ENCODE measurements around the gene SRD5A1.

The SRD5A1 gene

GRCh38 chr5:6710070-6710469 lies 76.8 kb downstream of the SRD5A1 start:
- intact Hi-C loops (cut with DNase I): loop anchor here (5.0 kb wide), 1 partner anchor 1288 kb away; the partner anchor contains the start of gene ICE1
- DNase-seq: no peak

- intact Hi-C loops (cut with DNase I): loop anchor here (5.0 kb wide), 1 partner anchor 1288 kb away; the partner anchor contains the start of gene ICE1
These were observed 77.5 kb downstream of the SRD5A1 start for GRCh38 chr5:6710551-6711318.

DNA sequence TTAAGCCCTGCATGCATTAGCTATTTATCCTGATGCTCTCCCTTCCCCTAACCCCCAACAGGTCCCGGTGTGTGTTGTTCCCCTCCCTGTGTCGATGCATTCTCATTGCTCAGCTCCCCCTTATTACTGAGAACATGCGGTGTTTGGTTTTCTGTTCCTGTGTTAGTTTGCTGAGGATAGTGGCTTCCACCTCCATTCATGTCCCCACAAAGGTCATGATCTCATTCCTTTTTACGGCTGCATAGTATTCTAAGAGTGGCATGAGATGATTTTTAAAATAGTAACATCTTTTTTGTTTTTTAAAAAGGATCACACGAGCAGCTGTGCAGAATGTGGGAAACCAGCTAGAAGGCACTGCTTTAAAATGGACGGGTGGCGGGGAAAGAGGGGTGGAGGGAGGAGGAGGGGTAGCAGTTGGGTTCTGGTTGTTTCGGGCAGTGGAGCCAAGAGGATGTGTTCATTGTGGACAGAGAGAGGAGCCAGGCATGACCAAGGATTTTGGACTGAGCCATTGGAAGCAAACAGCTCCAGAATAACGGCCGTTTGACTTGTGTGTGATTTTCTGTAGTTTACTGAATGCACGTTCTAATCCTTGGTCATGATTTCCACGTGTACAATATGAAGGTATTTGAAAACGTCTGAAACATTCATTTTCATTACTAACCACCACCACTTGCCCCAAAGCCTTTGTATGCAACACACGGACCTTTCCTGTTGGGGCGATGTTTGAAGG lies 78.3 kb downstream of the SRD5A1 start:
- intact Hi-C loops (cut with DNase I): loop anchor here (1.0 to 5.0 kb wide), 2 partner anchors 78 to 1289 kb away; partner anchors contain the start of genes ICE1, NSUN2 and SRD5A1

More at GRCh38 chr5:6710551-6711318, 77.5 kb downstream of the SRD5A1 start:
- peak in 2 of 10 donors; percentile 29 to 48 for DNase-seq

GRCh38 chr5:6712142-6712576 lies 78.9 kb downstream of the SRD5A1 start:
- DNase-seq: peak in 9 of 10 donors; percentile 28 to 92 (median 60)
- intact Hi-C loops (cut with DNase I): loop anchor here (1.0 to 5.0 kb wide), 2 partner anchors 79 to 1290 kb away; partner anchors contain the start of genes ICE1, NSUN2 and SRD5A1

More for the DNA sequence above, 78.3 kb downstream of the SRD5A1 start:
- DNase-seq: peak in 2 of 10 donors; percentile 22 to 39

DNA sequence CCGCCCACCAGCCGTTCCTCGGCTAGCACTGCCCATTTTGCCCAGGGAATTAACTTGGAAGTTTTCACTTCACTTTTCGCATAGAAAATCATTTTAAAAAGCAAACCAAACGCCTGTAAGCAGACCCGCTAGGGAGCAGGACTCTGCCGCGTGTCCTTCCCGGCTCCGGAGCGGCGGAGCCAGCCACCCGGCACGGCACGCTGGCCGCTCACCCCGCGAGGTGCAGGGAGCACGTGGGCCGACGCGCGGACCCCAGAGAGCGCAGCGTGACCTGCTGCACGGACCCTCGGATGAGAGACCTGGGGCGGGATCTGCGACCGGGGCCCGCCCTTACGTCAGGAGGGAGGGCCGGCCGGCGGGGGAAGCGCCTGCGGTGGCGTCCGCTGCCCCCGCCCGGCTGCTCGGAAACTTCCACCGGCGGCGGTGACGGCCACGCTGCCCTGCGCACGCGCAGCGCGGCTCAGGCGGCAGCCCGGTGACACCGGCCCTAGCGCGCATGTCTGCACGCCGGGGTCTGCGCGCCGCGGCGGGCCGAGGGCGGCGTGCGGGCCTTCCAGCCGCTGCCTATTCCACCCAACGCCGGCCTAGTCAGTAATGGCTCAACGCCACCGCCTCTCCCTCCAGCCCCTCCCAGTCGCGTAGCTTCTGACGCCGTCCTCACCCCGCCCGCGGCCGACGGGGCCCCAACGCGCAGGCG lies 79.5 kb downstream of the SRD5A1 start:
- peak; percentile 92 to 99 (median 94) for DNase-seq
- intact Hi-C loops (cut with DNase I): loop anchor here (1.0 to 5.0 kb wide), 2 partner anchors 79 to 1290 kb away; partner anchors contain the start of genes ICE1, NSUN2 and SRD5A1

- intact Hi-C loops (cut with DNase I): loop anchor here (5.0 kb wide), 1 partner anchor 1291 kb away; the partner anchor contains the start of gene ICE1
- peak in 4 of 10 donors; percentile 31 to 87 (median 63) for DNase-seq
These were observed 80.3 kb downstream of the SRD5A1 start, which contains the start of gene TENT4A for GRCh38 chr5:6713274-6714225. TENT4A (plus strand) TSS chr5:6713432; CDS start chr5:6713984, 552 bp downstream.

- DNase-seq: peak in 2 of 10 donors; percentile 33 to 60
- intact Hi-C loops (cut with DNase I): loop anchor here (5.0 kb wide), 1 partner anchor 1292 kb away; the partner anchor contains the start of gene ICE1
These were observed 81.2 kb downstream of the SRD5A1 start for GRCh38 chr5:6714226-6715041.

DNA sequence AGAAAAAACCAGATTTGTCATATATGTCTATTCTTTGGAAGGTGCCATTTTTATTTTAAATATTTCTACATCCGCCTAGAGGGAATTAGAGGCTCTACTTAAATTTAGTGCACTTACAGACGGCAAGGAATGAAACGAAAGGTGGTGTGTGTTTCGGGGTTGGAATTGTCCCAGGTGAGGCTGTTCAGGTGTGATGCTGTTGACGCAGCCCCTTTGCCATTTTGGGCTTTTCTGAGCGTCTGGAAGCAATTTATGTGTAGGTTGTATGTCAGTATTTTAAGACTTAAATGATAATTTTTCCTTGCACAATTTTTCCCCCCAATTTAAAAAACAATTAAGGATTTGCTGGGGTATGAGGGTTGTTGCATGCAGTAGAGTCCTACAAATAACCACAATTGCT lies 82.0 kb downstream of the SRD5A1 start:
- no peak for DNase-seq
- intact Hi-C loops (cut with DNase I): no loop called here

DNA sequence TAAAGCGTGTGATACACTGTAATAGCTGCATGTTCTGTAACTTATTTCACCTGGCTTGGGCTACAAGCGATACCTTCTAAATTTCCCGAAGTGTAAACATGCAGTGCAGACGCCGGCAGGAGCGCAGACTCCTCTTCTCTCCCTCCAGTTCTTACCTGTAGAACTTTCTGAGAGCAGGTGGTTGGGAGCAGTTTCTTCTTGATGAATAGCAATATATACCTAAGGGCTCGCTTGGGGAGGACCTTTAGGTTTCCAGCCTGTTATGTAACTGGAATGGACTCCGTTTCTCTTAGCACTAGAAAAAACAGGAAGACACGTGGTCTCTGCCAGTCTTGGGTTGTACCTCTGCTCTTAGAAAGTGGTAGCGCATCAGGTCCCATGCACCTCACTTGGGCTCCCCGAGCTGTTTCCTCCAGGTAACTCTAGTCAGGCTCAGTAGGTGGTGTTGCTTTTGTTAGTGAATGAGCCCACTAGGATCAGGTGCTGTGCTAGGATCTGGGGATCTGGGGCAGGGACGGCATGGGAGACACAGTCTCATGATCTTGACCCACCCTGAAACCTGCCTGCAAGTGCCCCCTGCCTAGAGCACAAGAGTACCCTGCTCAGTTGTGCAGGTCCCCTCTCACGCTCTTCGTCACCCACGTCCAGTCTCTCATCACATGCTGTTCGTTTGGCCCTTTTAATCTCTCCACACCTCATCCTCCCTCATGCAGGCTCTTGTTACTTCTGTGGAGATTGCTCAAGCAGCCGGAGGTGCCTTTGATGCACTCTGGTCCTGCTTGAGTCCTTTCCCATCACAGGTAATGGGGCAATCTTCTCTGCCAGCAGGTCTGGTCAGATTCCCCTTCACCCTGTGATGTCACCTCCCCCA lies 82.8 kb downstream of the SRD5A1 start:
- intact Hi-C loops (cut with DNase I): no loop called here
- peak in 2 of 10 donors; percentile 35 to 39 for DNase-seq

- peak in 2 of 10 donors; percentile 22 to 32 for DNase-seq
- intact Hi-C loops (cut with DNase I): no loop called here
These were observed 83.4 kb downstream of the SRD5A1 start for GRCh38 chr5:6716629-6717149.

DNA sequence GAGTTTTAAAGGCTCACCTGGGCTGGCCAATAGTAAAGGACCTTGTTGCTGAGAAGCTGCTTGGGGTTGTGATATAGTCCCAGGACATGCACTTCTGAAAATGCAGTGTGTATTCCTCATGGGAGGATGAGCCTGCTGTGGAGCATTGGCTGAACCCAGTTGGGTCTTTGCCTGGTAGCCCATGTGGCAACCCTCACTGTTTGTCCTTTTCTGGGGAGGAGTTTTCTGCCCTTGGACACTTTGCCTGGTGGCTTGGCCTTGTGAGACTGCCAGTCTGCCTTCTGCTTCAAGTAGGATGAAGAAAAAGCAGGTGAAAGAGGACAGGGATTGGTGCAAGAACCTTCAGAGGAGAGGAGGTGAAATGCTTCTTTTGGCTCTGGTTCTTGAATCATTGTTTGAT lies 84.0 kb downstream of the SRD5A1 start:
- intact Hi-C loops (cut with DNase I): no loop called here
- DNase-seq: peak in 1 of 10 donors; percentile 25

- DNase-seq: peak in 2 of 10 donors; percentile 33 to 44
- intact Hi-C loops (cut with DNase I): no loop called here
These were observed 84.4 kb downstream of the SRD5A1 start for GRCh38 chr5:6717687-6718086.

DNA sequence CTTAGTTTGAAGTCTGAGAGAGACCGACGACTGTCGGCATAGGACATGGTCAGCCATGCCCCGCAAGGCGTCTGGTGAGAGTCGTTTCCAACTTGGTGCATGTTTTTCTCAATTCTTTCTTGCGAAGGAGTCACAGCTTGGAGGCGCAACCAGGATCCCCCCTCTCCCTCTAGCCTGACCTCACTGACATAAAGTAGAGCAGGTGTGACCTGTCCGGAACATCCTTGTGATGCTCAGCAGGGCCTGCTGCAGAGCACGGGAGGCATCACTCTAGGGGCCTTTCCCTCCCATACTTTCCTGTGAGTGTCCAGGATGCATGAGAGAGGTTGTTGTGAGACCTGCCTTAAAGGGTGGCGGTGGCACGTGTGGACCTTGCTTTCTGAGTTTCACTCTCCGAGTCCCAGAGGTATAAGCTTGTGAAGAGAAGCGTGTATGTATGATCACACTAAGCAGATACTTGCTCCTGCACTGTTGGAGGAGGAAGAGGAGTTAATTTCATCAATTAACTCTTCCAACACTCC lies 85.0 kb downstream of the SRD5A1 start:
- peak in 2 of 10 donors; percentile 35 to 48 for DNase-seq
- intact Hi-C loops (cut with DNase I): no loop called here

DNA sequence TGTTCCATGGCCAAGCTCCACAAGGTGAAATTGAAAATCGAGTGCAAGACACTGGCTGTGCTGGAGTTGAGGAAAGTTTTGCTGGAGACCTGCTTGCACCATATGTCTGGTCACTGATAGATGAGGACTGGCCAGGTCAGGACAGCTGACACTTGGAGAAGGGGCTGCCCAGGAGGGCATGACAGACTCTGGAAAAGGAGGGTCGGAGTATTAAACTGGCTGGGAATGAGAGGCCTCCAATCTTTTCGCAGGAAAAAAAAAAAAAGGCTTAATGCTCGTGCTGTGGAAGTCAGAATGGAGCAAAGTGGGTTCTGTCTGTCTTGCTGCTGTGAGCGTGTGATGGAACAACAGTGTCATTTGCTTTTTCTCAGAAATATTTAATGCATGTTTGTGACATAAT lies 85.5 kb downstream of the SRD5A1 start:
- intact Hi-C loops (cut with DNase I): no loop called here

GRCh38 chr5:6719417-6719816 lies 86.2 kb downstream of the SRD5A1 start:
- DNase-seq: peak in 1 of 10 donors; percentile 54
- intact Hi-C loops (cut with DNase I): no loop called here

More for the DNA sequence above, 85.5 kb downstream of the SRD5A1 start:
- peak in 1 of 10 donors; percentile 20 for DNase-seq

GRCh38 chr5:6719896-6720560 lies 86.8 kb downstream of the SRD5A1 start:
- DNase-seq: no peak
- intact Hi-C loops (cut with DNase I): no loop called here
